Endothelial cell of hepatic sinusoid (primary cell): ENCODE measurements around the gene AP3B2.
"Not testable (repeated sequence)": the region's sequence is repeated elsewhere in the genome, so short reads cannot be mapped to it uniquely, and the experiment has no call there.

Experiments
- in situ Hi-C: cut with HindIII; loops from 2 replicates; pipeline ENCODE4 v1.10.0; 2017; ENCODE audit warnings: low sequenced_read_pairs

AP3B2 gene

GRCh38 chr15:82709421-82710207, at the start of gene AP3B2:
TSS of gene AP3B2 (minus strand) at chr15:82709875. CDS start at chr15:82709706, 169 bp downstream.
- in situ Hi-C loops, result no loop called here

GRCh38 chr15:82751308-82751707, 41.6 kb upstream of the AP3B2 start:
- in situ Hi-C loops, result loop anchor here (10.0 kb wide), 1 partner anchor 93 kb away; no protein-coding TSS in a partner anchor

- in situ Hi-C loops, result loop anchor here (10.0 kb wide), 1 partner anchor 94 kb away; no protein-coding TSS in a partner anchor
These were observed 41.1 kb upstream of the AP3B2 start for GRCh38 chr15:82750831-82751180.

- in situ Hi-C loops, result loop anchor here (10.0 kb wide), 1 partner anchor 95 kb away; no protein-coding TSS in a partner anchor
These were observed 40.5 kb upstream of the AP3B2 start for GRCh38 chr15:82749951-82750830.

- in situ Hi-C loops, result no loop called here
These were observed 38.6 kb upstream of the AP3B2 start for GRCh38 chr15:82748315-82748714.

- in situ Hi-C loops, result no loop called here
These were observed 34.1 kb upstream of the AP3B2 start for GRCh38 chr15:82743810-82744209.

GRCh38 chr15:82742134-82742533, 32.5 kb upstream of the AP3B2 start:
- in situ Hi-C loops, result no loop called here

GRCh38 chr15:82739086-82739485, 29.4 kb upstream of the AP3B2 start:
- in situ Hi-C loops, result no loop called here

- in situ Hi-C loops, result no loop called here
These were observed 28.3 kb upstream of the AP3B2 start for GRCh38 chr15:82737975-82738374.

- in situ Hi-C loops, result no loop called here
These were observed 21.9 kb upstream of the AP3B2 start for GRCh38 chr15:82731527-82731926.

GRCh38 chr15:82730022-82730530, 20.4 kb upstream of the AP3B2 start:
- in situ Hi-C loops, result no loop called here

GRCh38 chr15:82726816-82727215, 17.1 kb upstream of the AP3B2 start:
- in situ Hi-C loops, result no loop called here

- in situ Hi-C loops, result no loop called here
These were observed 5.3 kb upstream of the AP3B2 start for GRCh38 chr15:82715003-82715402.

- in situ Hi-C loops, result no loop called here
These were observed 4.3 kb upstream of the AP3B2 start for GRCh38 chr15:82714016-82714415.

- in situ Hi-C loops, result no loop called here
These were observed 2.4 kb upstream of the AP3B2 start for GRCh38 chr15:82712036-82712435.

- in situ Hi-C loops, result no loop called here
These were observed 1.3 kb upstream of the AP3B2 start for GRCh38 chr15:82710926-82711490.

- in situ Hi-C loops, result no loop called here
These were observed 507 bp upstream of the AP3B2 start for GRCh38 chr15:82710208-82710555.

- in situ Hi-C loops, result no loop called here
These were observed 624 bp downstream of the AP3B2 start for GRCh38 chr15:82709081-82709420.

GRCh38 chr15:82705856-82706255, 3.8 kb downstream of the AP3B2 start:
- in situ Hi-C loops, result not testable (repeated sequence)

GRCh38 chr15:82699726-82700125, 9.9 kb downstream of the AP3B2 start:
- in situ Hi-C loops, result loop anchor here (25.0 kb wide), 1 partner anchor 162 kb away; the partner anchor contains the start of gene RPS17

- in situ Hi-C loops, result loop anchor here (25.0 kb wide), 1 partner anchor 162 kb away; the partner anchor contains the start of gene RPS17
These were observed 10.8 kb downstream of the AP3B2 start for GRCh38 chr15:82698711-82699345.
